Measurements from ENCODE around the gene ERCC3. TPM values are rescaled to one million over a fixed set of nuclear protein-coding genes. Genes with fewer than 3 reads are reported as not detected.

Gene ERCC3
- 43.4 and 52.9 TPM in 2 replicates for total RNA-seq (ENCODE audit: low replicate concordance)
- long read RNA-seq, full-length matches to known transcripts, result 177 of 237 reads
- long read RNA-seq, partial matches to known transcripts, result 20 of 237 reads
- long read RNA-seq, other reads (novel, unspliced or antisense), result 40 of 237 reads

GRCh38 chr2:127293748-127294562 lies at the start of gene ERCC3:
Gene ERCC3, minus strand, starts transcription at chr2:127294144. Its CDS starts 63 bp downstream, at chr2:127294081.
- Mint-ChIP-seq H3K27ac (peak within 1 kb of the TSS; percentile 90), H3K36me3 (peaks cover 8% of the 10 kb centered on the region), H3K9me3 (no peaks in the 10 kb centered on the region), H3K4me1 (ENCODE audit: unreplicated experiment) (peaks cover 20% of the 10 kb centered on the region), H3K4me3 (peak within 1 kb of the TSS; percentile 100), H3K27me3 (no peaks in the 10 kb centered on the region)
- TF ChIP-seq CTCF (conservative IDR thresholded peaks at IDR 0.05), result no peak
- DNase-seq (ENCODE audit: extremely low spot score, unreplicated experiment), result peak; percentile 86

GRCh38 chr2:127343277-127343676 lies 49.3 kb upstream of the ERCC3 start:
- Mint-ChIP-seq H3K9me3 (no peaks in the 10 kb centered on the region), H3K27me3 (no peaks in the 10 kb centered on the region), H3K36me3 (peaks cover 18% of the 10 kb centered on the region), H3K27ac (no peak overlapping the region), H3K4me1 (ENCODE audit: unreplicated experiment) (peaks cover 5% of the 10 kb centered on the region), H3K4me3 (no peak overlapping the region)
- no peak for TF ChIP-seq CTCF (conservative IDR thresholded peaks at IDR 0.05)
- DNase-seq (ENCODE audit: extremely low spot score, unreplicated experiment), result no peak

DNA sequence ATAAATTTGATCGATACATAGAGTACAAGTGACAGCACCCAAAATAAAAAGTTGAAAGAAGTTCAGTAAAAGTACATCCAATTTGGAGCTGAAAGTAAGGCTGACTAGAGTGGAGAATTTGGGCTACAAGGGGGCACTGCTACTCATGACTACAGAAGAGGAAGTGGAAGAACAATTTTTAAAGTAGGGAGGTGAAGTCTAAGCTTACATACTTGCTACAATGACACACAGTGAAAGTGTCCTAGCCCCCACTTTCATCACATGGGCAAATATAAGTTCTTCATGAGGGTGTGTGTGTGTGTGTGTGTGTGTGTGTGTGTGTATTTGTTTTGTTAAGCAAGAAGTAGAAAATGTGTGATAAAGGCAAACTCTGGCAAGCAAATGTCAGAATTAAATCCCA lies 48.2 kb upstream of the ERCC3 start:
- Mint-ChIP-seq H3K4me1 (ENCODE audit: unreplicated experiment) (peaks cover 5% of the 10 kb centered on the region), H3K9me3 (no peaks in the 10 kb centered on the region), H3K4me3 (no peak overlapping the region), H3K36me3 (peaks cover 18% of the 10 kb centered on the region), H3K27me3 (no peaks in the 10 kb centered on the region), H3K27ac (no peak overlapping the region)
- DNase-seq (ENCODE audit: extremely low spot score, unreplicated experiment), result no peak
- no peak for TF ChIP-seq CTCF (conservative IDR thresholded peaks at IDR 0.05)

GRCh38 chr2:127332335-127332734 lies 38.4 kb upstream of the ERCC3 start:
- no peak for DNase-seq (ENCODE audit: extremely low spot score, unreplicated experiment)
- Mint-ChIP-seq H3K27ac (no peak overlapping the region), H3K4me3 (no peak overlapping the region), H3K4me1 (ENCODE audit: unreplicated experiment) (no peaks in the 10 kb centered on the region), H3K27me3 (no peaks in the 10 kb centered on the region), H3K9me3 (no peaks in the 10 kb centered on the region), H3K36me3 (peaks cover 8% of the 10 kb centered on the region)
- TF ChIP-seq CTCF (conservative IDR thresholded peaks at IDR 0.05), result no peak

DNA sequence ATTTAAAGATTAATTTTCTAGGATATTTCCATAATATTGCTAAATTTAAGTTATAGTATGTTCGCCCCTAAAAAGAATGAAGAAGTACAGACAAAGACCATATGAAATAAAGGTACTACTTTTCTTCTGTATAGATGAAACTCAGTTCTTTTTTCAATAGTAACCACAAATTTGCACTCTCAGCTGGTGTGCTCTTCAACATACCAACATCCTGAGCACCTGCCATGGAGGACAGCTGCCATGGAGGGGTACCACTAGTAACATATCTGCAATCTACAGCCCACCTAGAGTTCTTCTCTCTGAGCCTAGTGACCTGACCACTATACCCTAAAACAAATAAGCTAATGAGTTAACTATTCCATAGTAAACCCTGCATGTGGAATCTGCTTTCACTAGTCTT lies 36.8 kb upstream of the ERCC3 start:
- Mint-ChIP-seq H3K27me3 (no peaks in the 10 kb centered on the region), H3K36me3 (peaks cover 8% of the 10 kb centered on the region), H3K4me1 (ENCODE audit: unreplicated experiment) (no peaks in the 10 kb centered on the region), H3K27ac (no peak overlapping the region), H3K4me3 (no peak overlapping the region), H3K9me3 (no peaks in the 10 kb centered on the region)
- no peak for DNase-seq (ENCODE audit: extremely low spot score, unreplicated experiment)
- no peak for TF ChIP-seq CTCF (conservative IDR thresholded peaks at IDR 0.05)

Data from type B pancreatic cell (in vitro differentiated cells).